ENCODE data around the gene CACNG1.

DNA sequence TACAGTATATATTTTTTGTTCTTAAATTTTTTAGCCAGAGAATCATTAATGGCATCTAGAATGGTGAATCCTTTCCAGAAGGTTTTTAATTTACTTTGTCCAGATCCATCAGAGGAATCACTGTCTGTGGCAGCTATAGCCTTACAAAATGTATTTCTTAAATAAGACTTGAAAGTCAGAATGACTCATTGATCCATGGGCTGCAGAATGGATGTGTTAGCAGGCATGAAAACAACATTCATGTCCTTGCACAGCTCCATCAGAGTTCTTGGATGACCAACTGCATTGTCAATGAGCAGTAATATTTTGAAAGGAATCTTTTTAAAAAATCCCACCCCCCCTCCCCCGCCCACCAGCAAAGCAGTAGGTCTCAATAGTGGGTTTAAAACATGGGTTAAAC is 51.4 kb downstream of the CACNG1 start:
- TF ChIP-seq, protein P1, sequence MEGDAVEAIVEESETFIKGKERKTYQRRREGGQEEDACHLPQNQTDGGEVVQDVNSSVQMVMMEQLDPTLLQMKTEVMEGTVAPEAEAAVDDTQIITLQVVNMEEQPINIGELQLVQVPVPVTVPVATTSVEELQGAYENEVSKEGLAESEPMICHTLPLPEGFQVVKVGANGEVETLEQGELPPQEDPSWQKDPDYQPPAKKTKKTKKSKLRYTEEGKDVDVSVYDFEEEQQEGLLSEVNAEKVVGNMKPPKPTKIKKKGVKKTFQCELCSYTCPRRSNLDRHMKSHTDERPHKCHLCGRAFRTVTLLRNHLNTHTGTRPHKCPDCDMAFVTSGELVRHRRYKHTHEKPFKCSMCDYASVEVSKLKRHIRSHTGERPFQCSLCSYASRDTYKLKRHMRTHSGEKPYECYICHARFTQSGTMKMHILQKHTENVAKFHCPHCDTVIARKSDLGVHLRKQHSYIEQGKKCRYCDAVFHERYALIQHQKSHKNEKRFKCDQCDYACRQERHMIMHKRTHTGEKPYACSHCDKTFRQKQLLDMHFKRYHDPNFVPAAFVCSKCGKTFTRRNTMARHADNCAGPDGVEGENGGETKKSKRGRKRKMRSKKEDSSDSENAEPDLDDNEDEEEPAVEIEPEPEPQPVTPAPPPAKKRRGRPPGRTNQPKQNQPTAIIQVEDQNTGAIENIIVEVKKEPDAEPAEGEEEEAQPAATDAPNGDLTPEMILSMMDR (IDR thresholded peaks at IDR 0.05; ENCODE audit: borderline replicate concordance, extremely low read depth, low read length, poor library complexity, severe bottlenecking), result no peak
- no peak for TF ChIP-seq EZH2 (IDR thresholded peaks at IDR 0.05; ENCODE audit: borderline replicate concordance, low read depth, low read length, severe bottlenecking)
